ENCODE measurements around the gene ST3GAL3. TPM values are rescaled to one million over a fixed set of nuclear protein-coding genes. Genes with fewer than 3 reads are reported as not detected.

The ST3GAL3 gene
- total RNA-seq, 1 experiment from 2014 or later, result 26.8 TPM

GRCh38 chr1:43747736-43748135 lies 40.4 kb downstream of the ST3GAL3 start:
- POLR2A ChIA-PET (ENCODE audit: low non-redundant PET), result no interaction called here
- TF ChIP-seq EZH2 (IDR thresholded peaks at IDR 0.05; ENCODE audit: borderline replicate concordance, low read depth, low read length, poor library complexity, severe bottlenecking), result no peak
- TF ChIP-seq CTCF (conservative IDR thresholded peaks at IDR 0.05; ENCODE audit: low read depth, low read length), result no peak
- intact Hi-C loops (cut with micrococcal nuclease; ENCODE audit: unreplicated experiment), result no loop called here
- Histone ChIP-seq H3K4me1 (ENCODE audit: insufficient read depth, low read length, poor library complexity, severe bottlenecking) (no peaks in the 10 kb centered on the region), H3K27me3 (replicated peaks; ENCODE audit: insufficient read depth, low read depth, low read length, poor library complexity) (no peaks in the 10 kb centered on the region), H3K36me3 (ENCODE audit: insufficient read depth, low read length, poor library complexity, severe bottlenecking) (no peaks in the 10 kb centered on the region), H3K9me3 (ENCODE audit: low read depth, low read length, poor library complexity, severe bottlenecking) (no peaks in the 10 kb centered on the region), H3K4me3 (ENCODE audit: low read depth, low read length, poor library complexity, severe bottlenecking) (no peak overlapping the region), H3K27ac (ENCODE audit: low read depth, low read length, poor library complexity, severe bottlenecking) (no peak overlapping the region)
- DNase-seq (ENCODE audit: low spot score), result no peak
- BruUV-seq (replicated peaks), result no TSS peak
- CTCF ChIA-PET, result no interaction called here

- no peak overlapping the region for H3K4me3 ChIP-seq (ENCODE audit: low read depth, low read length, poor library complexity, severe bottlenecking)
- ChIA-PET CTCF (no interaction called here), POLR2A (ENCODE audit: low non-redundant PET) (no interaction called here)
- intact Hi-C loops (cut with micrococcal nuclease; ENCODE audit: unreplicated experiment), result no loop called here
- no peak overlapping the region for H3K27ac ChIP-seq (ENCODE audit: low read depth, low read length, poor library complexity, severe bottlenecking)
- no peaks in the 10 kb centered on the region for H3K36me3 ChIP-seq (ENCODE audit: insufficient read depth, low read length, poor library complexity, severe bottlenecking)
- no peak for TF ChIP-seq CTCF (conservative IDR thresholded peaks at IDR 0.05; ENCODE audit: low read depth, low read length)
- no peak for TF ChIP-seq EZH2 (IDR thresholded peaks at IDR 0.05; ENCODE audit: borderline replicate concordance, low read depth, low read length, poor library complexity, severe bottlenecking)
- DNase-seq (ENCODE audit: low spot score), result no peak
- H3K27me3 ChIP-seq (replicated peaks; ENCODE audit: insufficient read depth, low read depth, low read length, poor library complexity), result no peaks in the 10 kb centered on the region
- no peaks in the 10 kb centered on the region for H3K4me1 ChIP-seq (ENCODE audit: insufficient read depth, low read length, poor library complexity, severe bottlenecking)
- no TSS peak for BruUV-seq (replicated peaks)
- H3K9me3 ChIP-seq (ENCODE audit: low read depth, low read length, poor library complexity, severe bottlenecking), result no peaks in the 10 kb centered on the region
Measured at GRCh38 chr1:43750083-43750482, 42.7 kb downstream of the ST3GAL3 start.

- no TSS peak for BruUV-seq (replicated peaks)
- Histone ChIP-seq H3K27me3 (replicated peaks; ENCODE audit: insufficient read depth, low read depth, low read length, poor library complexity) (no peaks in the 10 kb centered on the region), H3K9me3 (ENCODE audit: low read depth, low read length, poor library complexity, severe bottlenecking) (no peaks in the 10 kb centered on the region), H3K36me3 (ENCODE audit: insufficient read depth, low read length, poor library complexity, severe bottlenecking) (no peaks in the 10 kb centered on the region), H3K4me3 (ENCODE audit: low read depth, low read length, poor library complexity, severe bottlenecking) (no peak overlapping the region), H3K27ac (ENCODE audit: low read depth, low read length, poor library complexity, severe bottlenecking) (no peak overlapping the region), H3K4me1 (ENCODE audit: insufficient read depth, low read length, poor library complexity, severe bottlenecking) (no peaks in the 10 kb centered on the region)
- DNase-seq (ENCODE audit: low spot score), result no peak
- intact Hi-C loops (cut with micrococcal nuclease; ENCODE audit: unreplicated experiment), result no loop called here
- ChIA-PET POLR2A (ENCODE audit: low non-redundant PET) (no interaction called here), CTCF (no interaction called here)
- no peak for TF ChIP-seq CTCF (conservative IDR thresholded peaks at IDR 0.05; ENCODE audit: low read depth, low read length)
- TF ChIP-seq EZH2 (IDR thresholded peaks at IDR 0.05; ENCODE audit: borderline replicate concordance, low read depth, low read length, poor library complexity, severe bottlenecking), result no peak
Measured at GRCh38 chr1:43753422-43753821, 46.1 kb downstream of the ST3GAL3 start.

Measured in A673 (cell line).